Measurements from ENCODE around the gene UBTD2.
"Not testable (repeated sequence)": the region's sequence is repeated elsewhere in the genome, so short reads cannot be mapped to it uniquely, and the experiment has no call there.

UBTD2 gene, protein sequence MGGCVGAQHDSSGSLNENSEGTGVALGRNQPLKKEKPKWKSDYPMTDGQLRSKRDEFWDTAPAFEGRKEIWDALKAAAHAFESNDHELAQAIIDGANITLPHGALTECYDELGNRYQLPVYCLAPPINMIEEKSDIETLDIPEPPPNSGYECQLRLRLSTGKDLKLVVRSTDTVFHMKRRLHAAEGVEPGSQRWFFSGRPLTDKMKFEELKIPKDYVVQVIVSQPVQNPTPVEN

DNA sequence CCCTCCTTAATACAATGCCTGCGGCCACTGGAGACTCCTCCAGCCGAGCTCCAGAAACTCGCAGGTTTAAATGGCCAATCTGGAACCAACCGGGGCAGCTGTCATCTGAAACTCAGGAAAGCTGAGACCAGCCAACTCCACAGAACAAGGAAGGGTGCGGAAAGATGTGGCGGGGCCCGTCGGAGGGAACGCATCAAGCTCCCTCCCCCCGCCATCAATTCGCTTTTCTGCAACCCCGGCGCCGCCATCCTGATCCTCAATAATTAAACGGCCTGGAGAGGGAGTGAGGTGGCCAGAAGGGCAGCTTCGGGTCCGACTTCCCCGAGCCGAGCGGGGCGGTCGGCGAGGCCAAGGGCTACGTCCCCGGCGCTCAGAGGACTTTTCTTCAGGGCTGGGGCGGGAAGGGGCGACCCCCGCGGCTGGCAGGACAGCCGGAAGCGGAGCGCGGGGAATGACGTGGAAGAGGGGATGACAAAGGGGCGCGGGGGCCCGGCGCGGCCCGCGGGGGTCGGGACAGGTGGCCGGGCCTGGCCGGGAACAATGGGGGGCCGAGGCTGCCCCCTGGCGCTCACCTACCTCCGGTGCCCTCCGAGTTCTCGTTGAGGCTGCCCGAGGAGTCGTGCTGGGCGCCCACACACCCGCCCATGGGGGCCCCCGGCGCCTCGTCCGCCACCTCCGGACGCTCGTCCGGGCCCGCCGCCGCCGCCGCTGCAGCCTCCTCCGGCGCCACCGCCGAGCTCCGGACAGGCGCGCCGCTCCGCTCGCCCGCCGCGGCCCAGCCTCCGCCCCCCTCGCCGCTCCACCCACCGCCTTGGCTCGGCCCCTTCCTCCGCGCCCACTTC lies at the start of gene UBTD2:
UBTD2 (minus strand) TSS at position 745 of the 842 bp plus-strand sequence; CDS start at position 646, 99 bp downstream.
- peak; percentile 57 to 72 for DNase-seq (ENCODE audit: low read depth in 2 of 2)

DNA sequence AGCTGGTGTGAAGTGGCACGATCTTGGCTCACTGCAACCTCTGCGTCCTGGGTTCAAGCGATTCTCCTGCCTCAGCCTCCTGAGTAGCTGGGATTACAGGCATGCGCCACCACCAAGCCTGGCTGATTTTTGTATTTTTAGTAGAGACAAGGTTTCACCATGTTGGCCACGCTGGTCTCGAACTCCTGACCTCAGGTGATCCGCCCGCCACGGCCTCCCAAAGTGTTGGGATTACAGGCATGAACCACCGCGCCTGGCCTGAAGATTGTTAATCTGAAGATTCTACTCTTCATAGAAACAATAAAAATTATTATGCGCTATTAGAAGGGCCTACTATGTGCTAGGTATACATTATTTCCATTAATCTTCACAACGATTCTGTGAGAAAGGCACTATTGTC lies 43.3 kb upstream of the UBTD2 start:
- DNase-seq (ENCODE audit: low read depth in 2 of 2), result not testable (repeated sequence)

DNA sequence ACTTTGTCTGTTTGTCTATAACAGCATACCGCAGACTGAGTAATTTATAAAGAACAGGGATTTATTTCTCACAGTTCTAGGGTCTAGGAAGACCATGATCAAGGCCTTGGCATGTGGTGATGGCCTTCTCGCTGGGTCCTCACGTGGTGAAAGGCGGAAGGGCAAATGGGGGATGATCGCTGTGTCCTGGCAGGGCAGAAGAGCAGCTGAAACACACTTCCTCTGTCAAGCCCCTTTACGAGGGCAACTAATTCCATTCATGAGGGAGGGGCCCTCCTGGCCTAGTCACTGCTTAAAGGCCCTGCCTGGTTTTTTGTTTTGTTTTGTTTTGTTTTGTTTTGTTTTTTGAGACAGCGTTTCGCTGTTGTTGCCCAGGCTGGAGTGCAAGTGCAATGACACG lies 41.9 kb upstream of the UBTD2 start:
- no peak for DNase-seq (ENCODE audit: low read depth in 2 of 2)

DNA sequence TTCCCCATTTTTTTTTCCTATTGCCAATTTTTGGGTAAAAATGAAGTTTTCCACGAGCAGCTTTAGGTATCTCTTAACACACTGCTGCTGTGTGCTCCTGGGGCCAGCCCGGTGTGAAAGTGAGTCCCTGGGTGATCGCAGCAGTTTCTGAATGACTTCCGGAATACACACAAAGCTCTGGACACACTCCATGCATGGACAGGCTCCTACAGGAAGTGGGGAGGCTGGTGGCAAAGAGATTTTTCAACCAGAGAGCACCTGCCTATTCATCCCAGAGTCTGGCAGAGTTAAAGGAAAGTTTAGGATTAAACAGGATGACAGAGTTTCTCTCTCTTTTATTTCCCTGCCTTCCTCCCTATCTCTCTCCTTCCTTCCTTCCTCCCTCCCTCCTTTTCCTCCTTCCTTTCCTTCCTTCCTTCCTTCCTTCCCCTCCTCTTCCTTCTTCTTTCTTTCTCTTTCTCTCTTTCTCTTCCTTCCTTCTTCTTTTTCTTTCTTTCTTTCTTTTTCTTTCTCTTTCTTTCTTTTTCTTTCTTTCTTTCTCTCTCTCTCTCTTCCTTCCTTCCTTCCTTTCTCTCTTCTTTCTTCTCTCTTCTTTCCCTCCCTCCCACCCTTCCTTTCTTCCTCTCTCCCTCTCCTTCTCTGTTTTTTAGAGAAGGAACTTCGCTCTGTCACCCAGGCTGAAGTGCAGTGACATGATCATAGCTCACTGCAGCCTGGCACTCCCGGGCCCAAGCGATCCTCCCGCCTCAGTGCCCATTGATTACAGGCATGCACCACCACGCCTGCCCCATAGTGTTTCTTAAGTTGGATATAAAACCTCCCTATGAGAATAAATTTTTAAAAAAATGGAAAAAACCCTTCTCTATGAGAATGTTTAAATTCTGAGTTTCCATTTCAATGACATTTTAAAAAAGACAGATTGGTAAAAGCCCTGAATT lies 38.7 kb upstream of the UBTD2 start:
- DNase-seq (ENCODE audit: low read depth in 2 of 2), result no peak

DNA sequence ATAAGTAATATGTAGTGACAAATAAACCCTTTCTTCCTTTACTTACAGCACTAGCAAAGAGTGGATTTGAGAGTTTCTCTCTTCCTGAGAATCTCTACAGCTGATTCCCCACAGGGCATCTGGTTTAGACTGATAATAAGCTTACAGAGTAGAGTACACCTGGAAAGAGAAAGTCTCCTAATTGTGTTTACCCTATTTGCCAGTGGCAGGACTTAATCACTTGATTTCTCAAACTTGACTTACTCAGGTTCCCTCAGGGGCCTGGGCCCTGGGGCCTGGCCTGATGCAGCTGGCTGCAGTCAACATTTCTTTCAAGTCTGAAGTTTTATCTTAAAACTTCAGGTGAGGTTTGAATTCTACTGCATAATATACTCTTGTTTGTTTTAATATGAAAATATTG lies 38.0 kb upstream of the UBTD2 start:
- DNase-seq (ENCODE audit: low read depth in 2 of 2), result no peak

DNA sequence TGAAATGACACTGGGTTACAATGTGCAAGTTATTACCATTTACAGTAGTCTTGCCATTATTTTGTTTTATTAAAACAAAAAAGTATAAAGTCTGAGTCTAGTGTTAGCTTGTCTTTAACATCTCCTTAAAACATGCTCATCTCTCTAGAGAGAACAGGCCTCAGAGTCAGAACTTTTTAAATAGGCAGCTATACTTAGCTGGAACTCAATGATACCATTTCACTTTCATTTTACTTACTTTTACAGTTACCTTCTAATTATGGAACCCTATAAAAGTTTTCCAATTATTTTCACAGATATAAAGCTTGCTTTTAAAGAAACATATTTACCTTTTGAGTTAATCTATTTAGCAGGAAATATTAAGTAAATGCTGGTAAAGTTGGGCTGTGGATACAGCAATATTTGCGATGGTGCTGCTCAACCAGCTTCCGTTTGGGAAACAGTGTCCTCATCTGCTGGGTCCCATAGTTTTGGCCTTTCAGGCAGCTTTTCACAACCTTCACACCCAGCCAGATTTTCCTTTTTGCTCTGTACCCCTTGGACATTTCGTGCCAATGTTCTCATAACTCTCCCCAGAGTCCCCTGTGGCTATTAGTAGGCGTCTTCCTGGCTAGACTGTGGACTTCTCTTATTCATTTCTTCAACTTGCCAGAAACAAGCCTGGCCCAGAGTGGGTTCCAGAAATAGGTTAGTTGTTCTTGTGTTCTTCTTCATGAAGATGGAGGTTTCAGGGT lies 36.3 kb upstream of the UBTD2 start:
- DNase-seq (ENCODE audit: low read depth in 2 of 2), result no peak

DNA sequence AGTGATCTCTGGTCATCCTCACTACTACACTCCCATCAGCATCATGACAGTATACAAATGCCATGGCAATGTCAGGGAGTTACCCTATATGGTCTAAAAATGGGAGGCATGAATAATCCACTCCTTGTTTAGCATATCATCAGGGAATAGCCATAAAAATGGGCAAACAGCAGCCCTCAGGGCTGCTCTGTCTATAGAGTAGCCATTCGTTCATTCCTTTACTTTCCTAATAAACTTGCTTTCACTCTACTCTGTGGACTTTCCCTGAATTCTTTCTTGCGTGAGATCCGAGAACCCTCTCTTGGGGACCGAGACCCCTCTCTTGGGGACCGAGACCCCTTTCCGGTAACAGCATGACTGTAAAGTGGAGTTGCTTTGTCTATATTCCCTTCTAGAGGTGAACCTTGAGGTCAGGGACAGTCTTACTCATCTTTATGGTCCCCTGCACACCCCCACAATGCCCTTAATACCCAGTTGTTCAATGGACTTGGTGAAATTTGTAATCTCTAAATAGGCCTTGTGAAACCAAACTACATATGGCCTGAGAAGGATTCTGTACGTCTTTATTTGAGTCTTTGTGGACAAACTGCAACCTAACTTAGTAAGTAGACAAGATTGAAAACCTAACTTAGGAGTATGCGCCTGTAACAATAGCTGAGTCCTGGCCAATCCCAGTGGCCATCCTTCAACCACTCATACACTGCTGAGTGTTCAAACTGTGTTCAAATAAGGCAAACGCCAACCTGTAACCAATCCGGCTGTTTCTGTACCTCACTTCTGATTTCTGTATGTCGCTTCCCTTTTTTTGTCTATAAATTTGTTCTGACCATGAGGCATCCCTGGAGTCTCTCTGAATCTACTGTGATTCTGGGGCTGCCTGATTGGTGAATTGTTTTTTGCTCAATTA lies 32.3 kb upstream of the UBTD2 start:
- no peak for DNase-seq (ENCODE audit: low read depth in 2 of 2)

DNA sequence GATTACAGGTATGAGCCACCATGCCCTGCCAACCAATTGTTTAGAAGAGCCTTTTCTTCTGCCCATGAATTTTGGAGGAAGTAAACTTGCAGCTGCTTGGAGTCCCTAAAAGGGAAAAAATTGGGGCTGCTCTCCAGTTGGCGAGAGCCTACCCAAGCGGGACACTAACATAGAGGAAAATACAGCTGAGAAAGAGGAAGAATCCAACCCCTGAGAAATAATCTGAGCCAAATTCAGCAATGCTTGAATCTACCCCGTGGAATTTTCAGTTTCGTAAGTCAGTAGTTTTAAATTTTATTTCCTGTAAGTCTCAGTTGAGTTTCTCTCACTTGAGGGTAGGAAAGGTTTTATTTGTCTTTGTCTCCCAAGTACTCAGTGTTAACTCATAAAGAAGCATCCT lies 30.4 kb upstream of the UBTD2 start:
- DNase-seq (ENCODE audit: low read depth in 2 of 2), result no peak

DNA sequence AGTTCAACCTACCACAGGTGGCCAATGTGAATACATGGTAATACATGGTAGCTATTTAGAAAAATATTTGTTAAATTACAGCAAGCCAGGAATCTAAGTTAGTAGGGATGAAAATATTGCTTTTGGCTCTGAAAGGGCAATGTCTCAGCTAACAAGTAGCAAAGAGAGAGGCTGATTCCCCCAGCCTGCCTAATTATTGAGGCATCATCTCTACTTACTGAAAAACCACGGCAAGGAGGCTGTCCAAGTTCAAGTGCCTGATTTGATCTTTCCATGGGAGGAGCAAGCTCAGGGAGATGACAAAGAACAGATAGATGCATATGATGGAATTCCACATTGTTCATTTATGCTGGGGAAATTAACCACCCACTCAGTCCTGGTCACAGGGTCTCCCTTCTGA lies 28.7 kb upstream of the UBTD2 start:
- DNase-seq (ENCODE audit: low read depth in 2 of 2), result no peak

DNA sequence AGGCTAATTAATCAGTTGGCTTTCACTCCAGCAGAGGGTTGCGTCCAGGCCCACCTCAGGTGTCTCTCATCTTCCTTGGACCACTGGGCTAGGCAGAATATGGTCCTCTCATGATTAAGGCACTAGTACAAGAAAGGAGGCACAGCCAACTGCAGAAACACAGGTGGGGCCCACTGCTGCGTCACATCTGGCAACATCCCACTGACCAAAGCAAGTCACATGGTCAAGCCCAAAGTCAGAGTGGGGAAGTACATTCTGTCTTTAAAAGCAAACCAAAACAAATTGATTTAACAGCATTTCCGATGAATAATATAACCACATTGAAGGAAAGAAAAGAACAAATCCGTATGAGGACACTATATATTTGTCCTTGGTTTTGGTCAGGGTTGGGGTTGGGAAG lies 28.0 kb upstream of the UBTD2 start:
- no peak for DNase-seq (ENCODE audit: low read depth in 2 of 2)

DNA sequence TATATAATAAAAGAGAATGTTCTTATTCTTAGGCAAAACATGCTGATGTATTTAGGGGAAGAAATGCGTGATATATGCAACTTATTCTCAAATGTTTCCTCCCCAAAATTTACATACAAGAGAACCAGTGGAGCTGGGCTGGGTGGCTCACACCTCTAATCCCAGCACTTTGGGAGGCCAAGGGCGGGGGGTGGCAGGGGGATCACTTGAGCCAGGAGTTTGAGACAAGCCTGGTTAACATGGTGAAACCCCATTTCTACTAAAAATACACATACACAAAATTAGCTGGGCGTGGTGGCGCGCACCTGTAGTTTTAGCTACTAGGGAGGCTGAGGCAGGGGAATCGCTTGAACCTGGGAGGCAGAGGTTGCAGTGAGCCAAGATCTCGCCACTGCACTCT lies 27.5 kb upstream of the UBTD2 start:
- no peak for DNase-seq (ENCODE audit: low read depth in 2 of 2)

DNA sequence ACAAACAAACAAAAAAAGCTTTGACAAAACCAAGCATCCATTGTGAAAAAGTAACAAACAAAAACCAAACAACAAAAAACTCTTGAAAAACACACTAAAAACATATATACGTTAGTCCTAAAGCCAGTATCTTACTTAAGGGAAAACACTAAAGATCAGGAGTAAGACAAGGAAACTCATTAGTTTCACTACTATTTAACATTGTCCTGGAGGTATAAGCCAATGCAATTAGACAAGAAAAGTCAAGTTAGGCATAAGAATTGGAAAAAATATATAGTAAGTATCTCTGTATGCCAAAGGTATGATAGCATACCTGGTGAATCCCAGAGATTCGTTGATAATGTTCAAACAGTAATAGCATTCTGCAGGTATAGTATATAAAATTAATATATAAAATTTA lies 21.8 kb upstream of the UBTD2 start:
- no peak for DNase-seq (ENCODE audit: low read depth in 2 of 2)

DNA sequence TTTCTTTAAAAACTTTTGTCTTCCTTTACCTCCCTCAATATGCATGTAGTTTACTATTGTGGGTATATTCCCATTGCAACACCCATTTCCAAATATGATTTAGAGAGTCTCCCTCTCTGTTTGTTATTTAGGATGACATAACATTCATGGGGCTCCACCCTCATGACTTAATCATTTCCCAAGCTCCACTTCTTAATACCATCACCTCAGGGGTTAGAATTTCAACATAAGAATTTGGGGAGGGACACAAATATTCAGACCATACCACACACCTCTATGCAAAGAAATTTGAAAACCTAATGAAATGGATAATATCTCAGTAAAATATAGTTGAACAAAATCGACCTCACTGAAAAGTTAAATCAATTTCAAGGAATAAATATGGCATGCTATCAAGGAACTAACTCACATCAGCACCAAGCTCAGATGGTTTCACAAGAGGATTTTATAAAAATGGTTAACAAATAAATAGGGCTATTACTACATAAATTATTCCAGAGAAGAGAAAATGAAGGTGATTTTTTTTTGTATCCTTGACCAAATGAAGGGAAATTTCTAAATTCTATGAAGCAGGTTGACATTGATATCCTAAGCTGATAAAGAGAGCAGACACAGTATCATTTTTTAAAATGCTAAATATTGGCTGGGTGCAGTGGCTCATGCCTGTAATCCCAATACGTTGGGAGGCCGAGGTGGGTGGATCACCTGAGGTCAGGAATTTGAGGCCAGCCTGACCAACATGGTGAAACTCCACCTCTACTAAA lies 20.2 kb upstream of the UBTD2 start:
- no peak for DNase-seq (ENCODE audit: low read depth in 2 of 2)

DNA sequence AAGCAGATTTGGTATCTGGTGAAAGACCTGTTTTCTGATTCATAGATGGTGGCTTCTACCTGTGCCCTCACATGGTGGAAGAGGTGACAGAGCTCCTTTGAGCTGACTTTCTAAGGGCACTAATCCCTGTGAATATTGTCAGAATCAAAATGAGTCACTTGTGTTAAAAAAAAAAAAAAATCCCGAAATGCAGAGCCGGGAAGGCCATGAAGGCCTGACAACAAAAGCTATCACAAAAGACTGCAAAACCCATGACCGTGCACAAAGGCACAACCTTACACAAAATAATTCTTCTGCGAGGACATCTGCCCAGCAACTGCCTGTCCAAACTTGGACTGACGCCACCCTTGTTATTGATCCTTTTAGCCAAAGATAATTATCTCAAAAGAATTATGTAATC lies 19.6 kb upstream of the UBTD2 start:
- no peak for DNase-seq (ENCODE audit: low read depth in 2 of 2)

DNA sequence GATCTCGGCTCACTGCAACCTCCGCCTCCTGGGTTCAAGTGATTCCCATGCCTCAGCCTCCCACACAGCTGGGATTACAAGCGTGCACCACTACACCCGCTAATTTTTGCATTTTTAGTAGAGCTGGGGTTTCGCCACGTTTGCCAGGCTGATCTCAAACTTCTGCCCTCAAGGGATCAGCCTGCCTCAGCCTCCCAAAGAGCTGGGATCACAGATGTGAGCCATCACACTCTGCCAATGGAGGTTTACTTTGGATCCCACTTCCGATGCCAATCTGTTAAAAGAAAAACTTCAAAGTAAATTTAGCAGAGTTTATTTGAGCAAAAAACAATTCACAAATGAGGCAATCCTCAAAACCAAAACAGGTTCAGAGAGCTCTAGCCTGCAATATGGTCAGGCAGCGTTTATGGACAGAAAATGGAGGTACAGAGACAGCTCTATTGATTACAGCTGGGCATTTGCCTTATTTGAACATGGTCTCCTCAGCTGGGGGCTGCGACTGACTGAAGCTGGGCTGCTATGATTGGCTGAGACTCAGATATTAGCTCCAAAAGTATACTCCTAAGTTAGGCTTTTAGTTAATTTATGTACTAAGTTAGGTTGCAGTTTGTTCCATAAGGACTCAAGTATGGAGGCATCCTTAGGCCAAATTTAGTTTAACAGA lies 18.6 kb upstream of the UBTD2 start:
- DNase-seq (ENCODE audit: low read depth in 2 of 2), result no peak

DNA sequence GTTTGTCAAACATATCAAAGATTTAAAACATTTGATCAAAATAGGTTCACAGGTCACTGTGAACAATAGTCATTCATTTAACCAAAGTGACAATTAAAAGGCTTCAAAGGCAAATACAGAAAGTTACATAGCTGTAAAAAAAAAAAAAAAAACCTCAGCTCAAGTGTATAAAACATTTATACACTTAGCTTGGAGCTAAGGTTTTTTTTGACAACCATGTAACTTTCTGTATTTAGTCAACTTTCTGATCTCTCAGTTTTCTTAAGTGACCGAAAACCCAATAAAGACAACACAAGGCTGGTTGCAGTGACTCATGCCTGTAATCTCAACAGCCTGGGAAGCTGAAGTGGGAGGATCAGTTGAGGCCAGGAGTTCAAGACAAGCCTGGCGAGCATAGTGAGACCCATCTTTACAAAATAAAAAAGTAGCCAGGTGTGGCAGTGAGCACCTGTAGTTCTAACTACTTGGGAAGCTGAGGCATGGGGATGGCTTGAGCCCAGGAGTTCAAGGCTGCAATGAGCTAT lies 16.4 kb upstream of the UBTD2 start:
- no peak for DNase-seq (ENCODE audit: low read depth in 2 of 2)

DNA sequence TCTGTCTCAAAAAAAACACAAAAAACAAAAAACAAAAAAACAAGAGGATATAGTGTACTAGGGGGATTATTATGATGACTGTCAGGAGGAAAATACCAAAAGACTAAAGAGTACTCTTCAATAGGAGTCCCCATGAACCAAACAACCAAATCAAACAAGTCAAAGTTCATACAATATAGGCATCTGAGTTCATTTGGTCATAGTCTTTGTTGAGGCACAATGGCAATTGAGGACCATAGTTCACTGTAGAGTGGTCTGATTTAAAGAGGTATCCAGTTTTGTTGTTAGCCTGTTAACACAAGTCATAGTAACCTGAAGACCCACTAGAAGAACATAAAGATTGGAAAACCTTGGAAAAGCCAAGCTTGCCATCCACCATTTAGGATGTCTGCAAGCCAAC lies 11.3 kb upstream of the UBTD2 start:
- DNase-seq (ENCODE audit: low read depth in 2 of 2), result no peak

DNA sequence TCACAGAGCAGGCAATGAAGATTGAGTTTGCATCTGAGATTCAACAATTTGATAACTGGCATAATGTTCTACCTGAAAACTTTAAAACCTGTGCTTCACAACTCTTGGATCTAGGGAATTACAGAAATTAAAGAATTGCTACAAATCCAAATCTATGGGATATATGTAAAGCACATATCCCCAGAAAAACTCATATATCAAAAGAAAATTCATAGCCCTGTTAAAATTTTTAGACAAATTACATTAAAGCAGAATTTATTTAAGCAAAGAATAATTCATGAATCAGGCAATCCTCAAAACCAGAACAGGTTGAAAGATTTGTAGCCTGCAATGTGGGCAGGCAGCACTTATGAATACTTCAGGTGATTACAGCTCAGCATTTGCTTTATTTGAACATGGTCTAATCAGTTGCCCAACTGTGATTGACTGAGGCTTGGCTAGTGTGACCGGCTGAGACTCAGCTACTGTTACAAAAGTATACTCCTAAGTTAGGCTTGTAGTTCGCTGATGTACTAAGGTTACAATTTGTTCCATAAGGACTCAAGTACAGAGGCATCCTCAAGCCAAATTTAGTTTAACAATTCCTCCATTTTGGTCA lies 10.3 kb upstream of the UBTD2 start:
- no peak for DNase-seq (ENCODE audit: low read depth in 2 of 2)
